HFFc6 (cell line): Measurements from ENCODE around the gene LGALS4. TPM values are rescaled to one million over a fixed set of nuclear protein-coding genes. Genes with fewer than 3 reads are reported as not detected.
"Not testable (repeated sequence)": the region's sequence is repeated elsewhere in the genome, so short reads cannot be mapped to it uniquely, and the experiment has no call there.

Source experiments
- DNase-seq: peaks from one replicate; pipeline ENCODE4 v3.0.0-alpha.2; 2018
- H3K27ac Mint-ChIP-seq: 2 replicates; pipeline ENCODE4 v1.8.0; 2020; ENCODE audit warnings: mild to moderate bottlenecking, mixed read lengths
- H3K27me3 Mint-ChIP-seq: 2 replicates; pipeline ENCODE4 v1.8.0; 2021; ENCODE audit warnings: mild to moderate bottlenecking, moderate library complexity, mixed read lengths; ENCODE audit not compliant: insufficient read depth
- H3K36me3 Mint-ChIP-seq: 2 replicates; pipeline ENCODE4 v1.8.0; 2021; ENCODE audit warnings: low read depth, mixed read lengths
- H3K4me1 Mint-ChIP-seq: 2 replicates; pipeline ENCODE4 v1.8.0; 2020; ENCODE audit warnings: low read depth, mixed read lengths
- H3K4me3 Mint-ChIP-seq: 2 replicates; pipeline ENCODE4 v1.8.0; 2020; ENCODE audit warnings: mild to moderate bottlenecking, moderate library complexity, mixed read lengths
- H3K9me3 Mint-ChIP-seq: 2 replicates; pipeline ENCODE4 v1.8.0; 2020; ENCODE audit warnings: mild to moderate bottlenecking, mixed read lengths
- CTCF ChIP-seq: fragments of 200-600 bp; sonication (generic); IDR thresholded peaks from 2 replicates; pipeline ENCODE4 v1.5.0; 2021; ENCODE audit warnings: antibody characterized with exemption, mild to moderate bottlenecking
- total RNA-seq, 6 experiments: library from RNA; stranded (reverse); fragmentation: NEBNext Ultra II Directional; extraction: Animal tissue kit (Norgen Biotek cat#: 25700); gene quantifications; 2 replicates in 1 of 6; 3 replicates in 5 of 6; pipeline ENCODE4 v1.2.3, GENCODE V29; 2021

The LGALS4 gene
- total RNA-seq, 6 experiments from 2014 or later: 0.43 TPM; not detected in 5

- DNase-seq: no peak
- H3K27ac Mint-ChIP-seq: no peak overlapping the region
- H3K36me3 Mint-ChIP-seq: no peaks in the 10 kb centered on the region
- peaks cover 11% of the 10 kb centered on the region for H3K27me3 Mint-ChIP-seq
- no peaks in the 10 kb centered on the region for H3K4me1 Mint-ChIP-seq
- H3K9me3 Mint-ChIP-seq: no peaks in the 10 kb centered on the region
- no peak overlapping the region for H3K4me3 Mint-ChIP-seq
- no peak for TF ChIP-seq CTCF
Measured at GRCh38 chr19:38781058-38781457, 31.7 kb downstream of the LGALS4 start.

GRCh38 chr19:38780443-38780842 lies 32.3 kb downstream of the LGALS4 start:
- Mint-ChIP-seq H3K27ac (no peak overlapping the region), H3K9me3 (no peaks in the 10 kb centered on the region), H3K27me3 (peaks cover 11% of the 10 kb centered on the region), H3K4me3 (no peak overlapping the region), H3K4me1 (no peaks in the 10 kb centered on the region), H3K36me3 (no peaks in the 10 kb centered on the region)
- no peak for TF ChIP-seq CTCF
- no peak for DNase-seq

- Mint-ChIP-seq H3K9me3 (no peaks in the 10 kb centered on the region), H3K4me1 (no peaks in the 10 kb centered on the region), H3K27ac (no peak overlapping the region), H3K27me3 (peaks cover 14% of the 10 kb centered on the region), H3K36me3 (no peaks in the 10 kb centered on the region), H3K4me3 (no peak overlapping the region)
- no peak for TF ChIP-seq CTCF
- DNase-seq: no peak
Measured at GRCh38 chr19:38778733-38779132, 34.0 kb downstream of the LGALS4 start.

- no peak for TF ChIP-seq CTCF
- no peaks in the 10 kb centered on the region for H3K9me3 Mint-ChIP-seq
- H3K27me3 Mint-ChIP-seq: peaks cover 10% of the 10 kb centered on the region
- H3K36me3 Mint-ChIP-seq: no peaks in the 10 kb centered on the region
- no peak overlapping the region for H3K4me3 Mint-ChIP-seq
- no peak for DNase-seq
- no peak overlapping the region for H3K27ac Mint-ChIP-seq
- H3K4me1 Mint-ChIP-seq: no peaks in the 10 kb centered on the region
Measured at GRCh38 chr19:38774181-38774950, 38.4 kb downstream of the LGALS4 start.

GRCh38 chr19:38773469-38774177 lies 39.1 kb downstream of the LGALS4 start, which contains the start of gene LGALS7:
TSS of gene LGALS7 (minus strand) at chr19:38773517. CDS start at chr19:38773492, 25 bp downstream.
- no peaks in the 10 kb centered on the region for H3K36me3 Mint-ChIP-seq
- no peaks in the 10 kb centered on the region for H3K4me1 Mint-ChIP-seq
- no peak for TF ChIP-seq CTCF
- H3K4me3 Mint-ChIP-seq: no peak within 1 kb of the TSS
- DNase-seq: no peak
- no peak within 1 kb of the TSS for H3K27ac Mint-ChIP-seq
- peaks cover 7% of the 10 kb centered on the region for H3K27me3 Mint-ChIP-seq
- no peaks in the 10 kb centered on the region for H3K9me3 Mint-ChIP-seq

- not testable (repeated sequence) for H3K36me3 Mint-ChIP-seq, H3K4me3 Mint-ChIP-seq
Measured at GRCh38 chr19:38771569-38771968, 41.2 kb downstream of the LGALS4 start.

GRCh38 chr19:38770949-38771275 lies 41.8 kb downstream of the LGALS4 start:
- H3K27ac Mint-ChIP-seq, H3K4me1 Mint-ChIP-seq, H3K9me3 Mint-ChIP-seq, H3K4me3 Mint-ChIP-seq, DNase-seq, H3K27me3 Mint-ChIP-seq, H3K36me3 Mint-ChIP-seq: not testable (repeated sequence)

More at GRCh38 chr19:38771569-38771968, 41.2 kb downstream of the LGALS4 start:
- not testable (repeated sequence) for H3K27me3 Mint-ChIP-seq, DNase-seq, H3K27ac Mint-ChIP-seq, H3K4me1 Mint-ChIP-seq, H3K9me3 Mint-ChIP-seq

- H3K9me3 Mint-ChIP-seq, H3K4me1 Mint-ChIP-seq, H3K36me3 Mint-ChIP-seq, H3K27ac Mint-ChIP-seq, DNase-seq, H3K4me3 Mint-ChIP-seq, H3K27me3 Mint-ChIP-seq: not testable (repeated sequence)
Measured at GRCh38 chr19:38770228-38770948, 42.4 kb downstream of the LGALS4 start.
